Cardiac fibroblast (primary cell): Measurements from ENCODE around the gene OLFM1.

Experiments
- DNase-seq, 2 donors: peaks; one replicate each; pipeline versions ENCODE4 v3.0.0 to v3.0.0-alpha.2; 2010; ENCODE audit warnings: low read depth in 2 of 2
- H3K4me3 ChIP-seq, 2 donors: replicated peaks in 1 of 2; 1 replicate in 1 of 2; 2 replicates in 1 of 2; pipeline ENCODE4 v1.5.1; 2011; ENCODE audit warnings: low read depth in 2 of 2, low read length in 2 of 2, mild to moderate bottlenecking in 2 of 2, moderate library complexity in 1 of 2
- TF ChIP-seq, protein P1 (sequence below): IDR thresholded peaks from one replicate; pipeline ENCODE4 v1.5.1; 2011; ENCODE audit warnings: low read depth, mild to moderate bottlenecking, low read length, inconsistent platforms

The OLFM1 gene

DNA sequence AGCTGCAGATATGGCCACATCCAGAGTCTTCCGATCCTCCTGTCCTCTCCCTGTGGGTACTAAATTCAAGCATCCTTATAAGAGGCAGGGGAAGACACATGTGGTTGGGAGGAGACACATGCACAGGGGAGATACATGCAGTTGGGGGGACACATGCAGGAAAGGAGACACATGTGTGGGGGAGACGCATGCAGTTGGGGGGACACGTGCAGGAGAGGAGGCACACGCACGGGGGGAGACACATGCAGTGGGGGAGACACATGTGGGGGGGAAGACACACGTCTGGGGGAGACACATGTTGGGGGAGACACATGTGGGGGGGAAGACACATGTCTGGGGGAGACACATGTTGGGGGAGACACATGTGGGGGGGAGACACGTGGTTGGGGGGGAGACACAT, 21.2 kb upstream of the OLFM1 start:
- no peak for DNase-seq
- TF ChIP-seq, protein P1, sequence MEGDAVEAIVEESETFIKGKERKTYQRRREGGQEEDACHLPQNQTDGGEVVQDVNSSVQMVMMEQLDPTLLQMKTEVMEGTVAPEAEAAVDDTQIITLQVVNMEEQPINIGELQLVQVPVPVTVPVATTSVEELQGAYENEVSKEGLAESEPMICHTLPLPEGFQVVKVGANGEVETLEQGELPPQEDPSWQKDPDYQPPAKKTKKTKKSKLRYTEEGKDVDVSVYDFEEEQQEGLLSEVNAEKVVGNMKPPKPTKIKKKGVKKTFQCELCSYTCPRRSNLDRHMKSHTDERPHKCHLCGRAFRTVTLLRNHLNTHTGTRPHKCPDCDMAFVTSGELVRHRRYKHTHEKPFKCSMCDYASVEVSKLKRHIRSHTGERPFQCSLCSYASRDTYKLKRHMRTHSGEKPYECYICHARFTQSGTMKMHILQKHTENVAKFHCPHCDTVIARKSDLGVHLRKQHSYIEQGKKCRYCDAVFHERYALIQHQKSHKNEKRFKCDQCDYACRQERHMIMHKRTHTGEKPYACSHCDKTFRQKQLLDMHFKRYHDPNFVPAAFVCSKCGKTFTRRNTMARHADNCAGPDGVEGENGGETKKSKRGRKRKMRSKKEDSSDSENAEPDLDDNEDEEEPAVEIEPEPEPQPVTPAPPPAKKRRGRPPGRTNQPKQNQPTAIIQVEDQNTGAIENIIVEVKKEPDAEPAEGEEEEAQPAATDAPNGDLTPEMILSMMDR: no peak

DNA sequence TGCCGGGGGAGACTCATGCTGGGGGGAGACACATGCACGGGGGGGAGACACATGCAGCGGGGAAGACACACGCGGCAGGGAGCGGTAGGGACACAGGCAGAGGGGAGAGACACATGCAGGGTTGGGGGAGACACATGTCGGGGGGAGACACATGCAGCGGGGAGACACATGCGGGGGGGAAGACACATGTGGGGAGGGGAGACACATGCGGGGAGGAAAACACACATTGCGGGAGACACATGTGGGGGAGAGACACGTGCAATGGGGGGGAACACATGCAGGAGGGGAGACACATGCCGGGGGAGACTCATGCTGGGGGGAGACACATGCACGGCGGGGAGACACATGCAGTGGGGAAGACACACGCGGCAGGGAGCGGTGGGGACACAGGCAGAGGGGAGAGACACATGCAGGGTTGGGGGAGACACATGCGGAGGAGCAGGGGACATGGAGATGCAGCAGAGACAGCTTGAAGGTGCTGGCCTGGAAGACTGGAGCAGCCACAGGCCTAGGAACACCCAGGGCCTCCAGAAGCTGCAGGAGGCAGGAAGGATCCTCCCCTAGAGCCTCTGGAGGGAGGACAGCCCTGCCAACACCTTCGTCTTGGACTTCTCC, 20.3 kb upstream of the OLFM1 start:
- TF ChIP-seq, protein P1: no peak
- H3K4me3 ChIP-seq: no peak overlapping the region
- DNase-seq: no peak

More for the DNA sequence above, 21.2 kb upstream of the OLFM1 start:
- no peak overlapping the region for H3K4me3 ChIP-seq

DNA sequence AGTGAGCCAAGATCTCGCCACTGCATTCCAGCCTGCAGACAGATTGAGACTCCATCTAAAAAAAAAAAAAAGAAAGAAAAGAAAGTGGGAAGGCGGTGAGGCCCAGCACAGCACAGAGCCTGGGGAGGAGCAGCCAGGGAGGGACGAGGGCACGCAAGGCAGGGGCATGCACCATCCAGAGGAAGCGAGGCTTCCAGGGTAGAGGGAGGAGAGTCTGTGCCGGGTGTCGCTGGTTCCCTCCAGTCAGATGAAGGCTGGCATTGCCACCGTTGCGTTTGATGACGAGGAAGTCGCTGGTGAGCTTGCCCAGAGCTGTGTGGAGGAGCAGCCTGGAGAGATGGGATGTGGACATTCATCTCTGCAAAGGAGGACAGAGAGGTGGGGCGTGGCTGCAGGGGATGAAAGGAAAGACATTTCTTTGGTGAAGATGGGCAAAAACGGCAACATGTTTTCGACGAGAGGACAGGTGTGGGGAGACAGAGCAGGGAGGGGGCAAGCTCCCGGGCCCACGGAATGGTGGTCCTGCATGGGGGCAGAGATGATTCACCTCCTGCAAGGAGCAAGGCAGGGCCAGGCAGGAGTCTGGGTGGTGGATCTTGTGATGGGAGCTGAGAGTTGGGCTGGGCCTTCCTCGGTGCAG, 18.6 kb upstream of the OLFM1 start:
- no peak for DNase-seq
- no peak overlapping the region for H3K4me3 ChIP-seq
- TF ChIP-seq, protein P1: no peak

DNA sequence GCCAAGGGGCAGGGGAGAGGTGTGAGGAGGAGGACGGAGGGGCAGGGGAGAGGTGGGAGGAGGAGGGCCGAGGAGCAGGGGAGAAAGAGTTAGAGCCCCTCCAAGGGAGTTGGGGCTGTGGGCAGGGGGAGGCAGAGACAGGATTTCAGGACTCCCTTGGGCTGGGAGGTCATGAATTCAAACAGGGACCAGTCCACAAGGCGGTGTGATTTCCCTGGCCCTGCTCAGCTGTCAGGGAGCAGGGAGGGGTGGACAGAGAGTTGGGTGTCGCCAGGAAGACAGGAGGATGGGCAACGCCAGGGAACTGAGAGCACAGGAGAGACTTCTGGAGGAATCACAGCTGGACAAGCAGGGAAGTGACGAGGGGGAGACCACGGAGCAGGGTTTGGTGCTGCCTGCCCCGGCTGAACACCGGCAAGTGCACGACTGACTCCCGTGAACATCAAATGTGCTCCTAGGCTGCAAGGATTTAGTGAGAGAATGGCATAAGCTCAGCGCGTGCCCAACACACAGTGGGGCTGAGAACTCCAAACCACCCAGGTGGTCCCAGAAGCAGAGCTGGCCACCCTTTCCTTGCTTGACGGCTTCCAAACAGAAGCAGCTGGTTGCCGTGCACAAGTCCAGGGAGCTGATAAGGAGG, 17.8 kb upstream of the OLFM1 start:
- TF ChIP-seq, protein P1: no peak
- DNase-seq: no peak
- no peak overlapping the region for H3K4me3 ChIP-seq

DNA sequence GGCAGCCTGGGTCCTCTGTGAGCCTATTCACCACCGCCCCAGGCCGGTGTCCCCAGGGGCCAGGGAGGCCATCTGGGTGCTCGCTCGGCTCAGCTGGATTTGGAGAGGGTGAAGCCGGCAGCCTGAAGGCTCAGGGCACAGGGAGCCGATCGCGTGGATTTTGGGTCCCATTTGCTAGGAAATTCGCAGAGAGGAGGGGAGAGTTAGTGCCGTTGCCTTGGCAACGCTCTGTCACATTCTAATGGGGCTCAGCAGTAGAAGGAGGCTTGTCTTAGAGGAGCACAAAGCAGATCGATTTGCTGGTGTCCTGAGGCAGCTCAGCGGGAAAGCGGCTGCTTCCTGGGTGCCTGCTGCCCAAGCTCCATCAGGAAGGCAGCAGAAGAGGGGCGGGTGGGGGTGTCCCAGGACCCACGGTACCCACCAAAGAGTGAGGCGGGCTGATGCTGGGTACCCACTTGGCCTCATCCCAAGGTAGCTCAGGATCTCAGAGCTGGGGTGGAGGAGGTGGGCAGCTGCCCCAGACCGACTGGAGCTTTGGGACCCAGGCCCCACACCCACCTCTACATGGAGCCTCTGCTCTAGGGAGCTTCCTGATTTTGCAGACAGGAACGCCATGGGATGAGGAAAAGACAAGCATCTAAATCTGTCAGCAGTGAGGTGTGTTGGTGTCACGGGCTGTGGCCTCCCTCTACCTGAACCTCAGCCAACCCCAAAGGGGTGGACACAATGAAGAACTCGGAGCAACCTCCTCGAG, 17.1 kb upstream of the OLFM1 start:
- TF ChIP-seq, protein P1: no peak
- no peak overlapping the region for H3K4me3 ChIP-seq
- DNase-seq: no peak

DNA sequence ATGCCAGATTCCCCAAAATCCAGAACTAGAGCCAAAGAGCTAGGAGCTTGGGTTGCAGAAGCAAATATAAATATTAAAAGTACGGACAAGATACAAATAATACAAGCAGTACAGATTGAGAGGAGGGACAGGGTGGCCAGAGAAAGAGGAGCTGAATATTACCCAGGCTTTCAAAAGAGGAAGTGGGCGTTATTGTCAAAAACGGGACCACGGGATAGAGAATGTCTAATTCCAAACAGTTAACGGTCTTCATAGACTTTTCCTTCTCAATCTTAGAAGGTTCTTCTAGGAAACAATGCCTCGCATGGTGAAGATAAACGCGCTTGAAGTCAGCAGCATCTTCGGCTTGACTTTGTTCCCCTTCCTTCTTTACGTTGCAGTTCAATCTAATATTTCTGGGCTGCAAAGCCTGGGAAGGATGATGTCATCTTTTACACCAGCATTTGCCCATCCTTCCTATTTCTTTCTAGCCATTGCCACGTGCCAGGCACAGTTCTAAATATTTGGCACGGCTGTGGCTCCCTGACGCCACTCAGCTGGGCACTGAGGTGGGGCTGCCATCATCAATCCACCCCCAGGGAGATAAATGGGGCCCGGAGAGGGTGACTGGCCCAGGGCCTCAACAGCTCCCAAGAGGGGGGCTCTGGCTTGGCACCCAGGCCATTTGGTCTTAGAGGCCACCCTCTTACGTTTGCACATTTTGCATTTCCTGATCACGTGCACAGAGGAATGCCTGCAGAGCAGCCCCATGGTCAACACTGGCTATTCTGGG, 16.3 kb upstream of the OLFM1 start:
- TF ChIP-seq, protein P1: no peak
- no peak for DNase-seq
- H3K4me3 ChIP-seq: no peak overlapping the region
